GM23338 (cell line): Measurements from ENCODE around the gene SFTPD. TPM values are rescaled to one million over a fixed set of nuclear protein-coding genes. Genes with fewer than 3 reads are reported as not detected.

Source experiments
- polyA plus RNA-seq: library from polyadenylated mRNA; unstranded; fragments of >200 nt; fragmentation: Nextera tagmentation; extraction: Ambion mirVana; gene quantifications from 2 replicates; pipeline ENCODE4 v1.2.1, GENCODE V29; 2016
- total RNA-seq: library from RNA; depleted of rRNA; stranded (reverse); fragments of >200 nt; shearing (Covaris generic); gene quantifications from 2 replicates; pipeline ENCODE4 v1.2.3, GENCODE V29; 2014; rRNA removed

SFTPD gene
- total and polyA plus RNA-seq, 2 experiments from 2014 or later: not detected

Other genes starting within 250 kb of the SFTPD start
- 0.35 TPM in 1 of 2 replicates, not detected in the other for gene NUTM2B, start 245.9 kb downstream of the SFTPD start, total RNA-seq
- not detected in 2 replicates for gene NUTM2B, start 245.9 kb downstream of the SFTPD start, polyA plus RNA-seq
- gene NUTM2E, start 122.4 kb downstream of the SFTPD start, total RNA-seq: 0.12 TPM in 1 of 2 replicates, not detected in the other
- gene NUTM2E, start 122.4 kb downstream of the SFTPD start, polyA plus RNA-seq: 0.18 TPM in 1 of 2 replicates, not detected in the other
- gene TMEM254, start 129.6 kb upstream of the SFTPD start, total RNA-seq: 21.1 and 21.2 TPM in 2 replicates
- 21.1 and 21.5 TPM in 2 replicates for gene TMEM254, start 129.6 kb upstream of the SFTPD start, polyA plus RNA-seq
- 0.89 and 1.1 TPM in 2 replicates for gene PLAC9, start 183.6 kb upstream of the SFTPD start, total RNA-seq
- 11.0 and 14.4 TPM in 2 replicates for gene PLAC9, start 183.6 kb upstream of the SFTPD start, polyA plus RNA-seq